GM18873 (cell line): ENCODE results near the gene PPY.
"Not testable (repeated sequence)": the region's sequence is repeated elsewhere in the genome, so short reads cannot be mapped to it uniquely, and the experiment has no call there.

ENCODE experiments used
- ATAC-seq: cut with Tn5 transposase; IDR thresholded peaks from one replicate; pipeline ENCODE4 v1.9.1; 2021; ENCODE audit warnings: mild to moderate bottlenecking, moderate library complexity, moderate number of reproducible peaks; ENCODE audit not compliant: unreplicated experiment, low FRiP score

The PPY gene

DNA sequence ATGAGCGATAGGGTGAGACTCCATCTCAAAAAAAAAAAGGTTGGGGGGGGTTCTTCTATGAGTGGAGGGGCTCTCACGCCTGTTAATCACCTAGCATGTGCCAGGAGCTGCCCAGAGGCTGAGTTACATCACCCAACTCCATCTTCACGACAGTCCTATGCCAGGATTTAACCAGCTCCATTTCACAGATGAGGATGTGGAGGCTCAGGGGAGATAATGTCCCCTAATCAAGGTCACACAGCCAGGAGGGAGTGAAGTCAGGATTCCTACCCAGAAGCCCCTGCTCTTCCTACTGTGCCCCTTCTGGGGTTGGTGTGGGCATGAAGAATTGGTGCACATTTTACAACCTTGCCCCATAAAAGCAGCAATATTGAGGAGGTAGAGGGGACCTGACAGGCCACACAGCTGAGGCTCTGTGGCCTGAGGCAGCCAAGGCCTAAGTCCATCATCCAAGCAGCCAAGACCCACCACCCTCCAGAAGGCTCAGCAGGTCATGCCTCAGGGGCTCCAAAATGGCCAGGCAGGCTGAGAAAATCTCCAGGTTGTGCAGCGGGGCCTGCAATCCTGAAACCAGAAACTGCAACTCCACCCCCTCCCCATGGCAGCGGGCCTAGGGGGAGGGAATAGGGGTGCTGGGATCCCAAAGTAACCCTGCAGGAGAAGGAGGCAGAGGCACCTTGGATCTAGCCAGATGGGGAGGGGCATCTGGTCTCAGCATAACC, 6.9 kb downstream of the PPY start:
- no peak for ATAC-seq

DNA sequence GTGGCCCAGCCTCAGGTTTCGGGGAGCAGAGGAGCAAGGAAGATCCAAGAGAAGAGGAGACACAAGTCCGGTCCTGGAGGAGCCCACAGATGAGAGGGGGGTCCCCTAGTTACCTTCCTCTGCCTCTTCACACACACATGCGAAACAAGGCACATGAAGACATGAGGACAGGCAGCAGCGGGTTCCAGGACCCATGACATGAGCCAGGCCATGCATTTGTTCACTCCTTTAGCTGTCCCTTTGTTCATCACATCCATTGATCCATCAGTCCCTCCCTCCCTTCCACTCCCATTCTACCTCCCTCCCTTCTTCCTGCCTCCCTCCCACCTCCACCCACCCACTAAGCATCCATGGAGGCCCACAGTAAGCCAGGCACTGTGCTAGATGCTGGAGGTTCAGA, 9.4 kb downstream of the PPY start:
- ATAC-seq = no peak

DNA sequence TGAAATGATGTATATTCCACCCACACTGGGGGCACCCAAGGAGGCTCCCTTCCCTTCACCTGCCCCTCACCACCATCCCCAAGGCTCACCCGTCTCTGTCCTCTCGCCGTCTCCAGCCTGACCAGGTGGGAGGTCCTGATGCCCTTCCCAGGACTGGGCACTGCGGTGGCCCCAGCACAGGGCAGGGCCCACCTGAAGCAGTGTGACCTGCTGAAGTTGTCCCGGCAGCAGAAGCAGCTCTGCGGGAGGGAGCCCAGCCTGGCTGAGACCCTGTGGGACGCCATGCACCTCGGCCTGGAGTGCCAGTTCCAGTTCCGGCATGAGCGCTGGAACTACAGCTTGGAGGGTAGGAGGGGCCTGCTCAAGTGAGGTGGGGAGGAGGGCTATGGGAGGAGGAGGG, 9.9 kb downstream of the PPY start:
- ATAC-seq = no peak

DNA sequence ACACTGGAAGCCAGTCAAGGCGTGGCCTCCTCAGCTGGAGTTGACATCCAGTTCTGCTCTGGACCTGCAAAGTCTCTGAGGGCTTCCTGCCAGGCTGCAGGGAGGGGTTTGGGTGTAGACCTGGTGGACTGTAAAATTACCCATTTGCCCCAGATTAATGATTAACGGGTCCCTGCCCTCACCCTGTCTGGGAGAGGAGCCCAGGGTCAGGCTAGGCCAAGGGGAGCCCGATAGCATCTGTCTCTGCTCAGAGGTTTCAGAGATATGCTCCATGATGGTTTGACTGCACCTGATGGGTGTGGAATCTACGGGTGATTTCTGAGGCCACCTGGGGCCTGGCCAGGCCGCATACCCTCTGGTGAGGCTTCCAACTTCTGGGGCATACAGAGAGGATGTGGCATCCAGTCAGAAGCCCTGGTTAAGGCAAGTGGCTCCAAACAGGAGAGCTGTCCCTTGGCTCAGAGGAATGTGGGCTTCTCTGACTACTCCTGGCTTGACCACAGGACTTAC, 11.2 kb downstream of the PPY start:
- no peak for ATAC-seq

DNA sequence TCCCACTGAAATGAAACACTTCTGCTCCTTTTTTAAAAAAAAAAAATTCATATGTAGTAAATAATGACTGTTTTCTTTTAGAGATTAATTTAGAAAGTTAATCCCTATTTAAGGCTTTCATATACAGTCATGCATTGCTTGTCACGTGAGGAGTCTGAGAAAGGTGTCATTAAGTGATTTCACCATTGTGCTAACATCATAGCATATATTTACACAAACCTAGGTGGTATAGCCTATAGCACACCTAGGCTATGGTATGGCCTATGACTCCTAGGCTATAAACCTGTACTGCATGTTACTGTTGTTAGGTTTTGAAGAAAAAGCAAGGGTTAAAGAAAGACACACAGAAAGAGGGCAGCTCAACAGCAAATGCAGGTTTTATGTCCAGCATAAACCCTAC, 13.7 kb downstream of the PPY start:
- ATAC-seq = no peak

DNA sequence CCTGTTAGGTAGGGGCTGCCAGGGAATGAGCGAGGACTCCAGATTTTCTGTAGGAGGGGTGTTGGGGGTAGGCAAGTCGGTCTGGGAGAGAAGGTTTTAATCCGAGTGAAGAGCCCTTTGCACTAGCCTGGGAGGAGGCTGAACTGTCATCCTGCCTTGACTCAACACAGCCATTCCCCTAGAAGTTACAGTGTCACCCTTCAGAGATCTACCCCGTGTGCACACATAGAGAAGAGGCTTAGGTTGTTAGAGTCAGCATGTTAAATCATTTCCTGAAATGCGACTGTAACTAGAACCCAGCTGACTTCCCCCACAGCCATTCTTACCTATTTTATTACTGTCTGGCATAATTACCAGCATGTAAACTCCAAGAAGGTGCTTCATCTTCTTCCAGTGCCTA, 14.3 kb downstream of the PPY start:
- ATAC-seq = not testable (repeated sequence)

DNA sequence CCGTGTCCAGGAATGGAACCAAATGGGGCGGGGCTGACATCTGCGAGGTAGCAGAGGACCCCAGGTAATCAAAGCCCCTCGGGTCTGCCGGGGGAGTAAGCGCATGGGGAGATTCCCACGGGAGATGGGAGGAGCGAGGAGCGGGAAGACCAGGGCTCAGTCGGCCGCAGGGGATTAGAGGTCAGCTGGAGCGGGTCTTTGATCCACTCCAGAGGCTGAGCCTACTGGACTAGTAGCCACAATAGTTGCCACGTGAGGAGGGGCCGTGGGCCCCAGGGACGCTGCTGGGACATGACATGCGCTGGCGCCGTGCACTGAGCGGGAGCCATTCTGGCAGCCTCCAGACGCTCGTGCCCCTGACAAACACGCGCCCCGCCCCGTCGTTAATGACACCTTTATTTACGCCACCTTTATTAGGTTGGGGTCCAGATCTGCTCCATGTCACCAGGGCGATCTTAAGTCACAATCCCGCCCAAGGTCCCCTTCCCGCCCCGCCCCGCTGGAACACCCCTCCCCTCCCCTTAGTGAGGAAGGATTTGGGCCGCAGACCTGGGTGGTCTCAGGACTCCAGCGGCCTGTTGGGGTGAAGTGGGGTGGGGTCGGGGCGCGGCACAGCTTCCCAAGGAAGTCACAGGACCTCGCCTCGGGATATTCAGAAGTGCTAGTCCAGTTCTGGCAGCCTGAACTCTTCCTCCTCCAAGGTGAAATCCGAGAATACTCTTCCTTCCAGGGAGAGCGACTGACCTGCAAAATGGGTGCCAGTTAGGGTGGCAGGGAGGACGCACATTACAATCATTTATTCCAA, 15.0 kb downstream of the PPY start:
- no peak for ATAC-seq

DNA sequence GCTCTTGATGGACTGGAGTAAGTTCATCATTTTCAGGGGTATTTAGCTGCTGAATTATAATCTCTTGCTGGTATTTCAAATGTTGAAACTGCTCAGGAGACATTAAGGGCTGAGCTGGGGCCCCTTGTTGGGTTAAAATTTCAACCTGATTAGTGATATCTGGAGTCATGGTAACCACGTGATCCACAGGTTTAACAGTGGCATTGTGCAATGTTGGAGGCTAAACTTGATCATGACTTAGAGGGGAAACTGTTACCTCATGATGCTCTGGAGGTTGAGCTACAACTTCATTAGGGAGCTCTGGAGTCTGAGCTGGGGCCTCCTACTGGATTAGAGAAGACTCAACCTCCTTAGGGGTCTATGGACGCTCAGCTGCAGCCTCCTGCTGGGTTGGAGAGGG, 17.7 kb downstream of the PPY start:
- ATAC-seq = no peak

DNA sequence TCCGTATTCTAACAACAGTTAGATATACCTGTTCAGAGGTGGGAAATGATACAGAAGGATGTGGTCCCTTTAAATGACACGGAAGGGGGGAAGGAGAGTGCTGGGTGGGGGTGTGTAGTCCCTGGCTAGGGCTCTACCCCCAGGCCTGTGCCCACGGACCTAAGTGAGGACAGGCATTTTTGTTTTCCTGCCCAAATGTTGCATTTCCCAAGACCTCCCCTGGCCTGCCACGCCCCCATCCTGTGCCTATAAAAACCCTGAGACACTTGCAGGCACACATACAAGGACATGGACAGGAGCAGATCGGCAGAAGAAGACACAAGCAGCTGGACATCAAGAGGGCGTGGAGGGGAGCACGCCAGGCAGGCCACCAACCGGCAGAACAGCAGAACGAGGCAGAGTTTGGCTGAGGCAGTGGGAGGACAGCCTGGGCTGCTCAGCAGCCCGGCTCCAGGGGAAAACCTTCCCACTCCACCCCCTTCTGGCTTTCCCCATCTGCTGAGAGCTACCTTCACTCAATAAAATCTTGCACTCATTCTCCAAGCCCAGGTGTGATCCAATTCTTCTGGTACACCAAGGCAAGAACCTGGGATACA, 21.7 kb downstream of the PPY start:
- no peak for ATAC-seq

DNA sequence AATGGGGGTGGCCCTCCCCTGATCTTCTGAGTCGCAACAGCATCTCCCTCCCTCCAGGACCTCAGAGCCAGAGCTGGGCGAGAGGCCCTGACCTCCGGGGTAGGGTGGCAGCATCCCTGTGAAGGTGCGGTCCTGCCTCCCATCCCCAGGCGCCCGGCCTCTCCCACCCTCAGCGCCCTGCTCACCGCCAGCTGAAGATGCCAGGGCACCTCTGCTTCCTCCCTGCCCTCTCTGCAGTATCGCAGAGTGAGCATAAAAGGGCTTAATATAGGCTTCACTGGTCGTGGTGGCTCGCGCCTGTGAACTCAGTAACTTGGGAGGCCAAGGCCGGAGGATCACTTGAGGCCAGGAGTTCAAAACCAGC, 24.3 kb downstream of the PPY start:
- no peak for ATAC-seq

DNA sequence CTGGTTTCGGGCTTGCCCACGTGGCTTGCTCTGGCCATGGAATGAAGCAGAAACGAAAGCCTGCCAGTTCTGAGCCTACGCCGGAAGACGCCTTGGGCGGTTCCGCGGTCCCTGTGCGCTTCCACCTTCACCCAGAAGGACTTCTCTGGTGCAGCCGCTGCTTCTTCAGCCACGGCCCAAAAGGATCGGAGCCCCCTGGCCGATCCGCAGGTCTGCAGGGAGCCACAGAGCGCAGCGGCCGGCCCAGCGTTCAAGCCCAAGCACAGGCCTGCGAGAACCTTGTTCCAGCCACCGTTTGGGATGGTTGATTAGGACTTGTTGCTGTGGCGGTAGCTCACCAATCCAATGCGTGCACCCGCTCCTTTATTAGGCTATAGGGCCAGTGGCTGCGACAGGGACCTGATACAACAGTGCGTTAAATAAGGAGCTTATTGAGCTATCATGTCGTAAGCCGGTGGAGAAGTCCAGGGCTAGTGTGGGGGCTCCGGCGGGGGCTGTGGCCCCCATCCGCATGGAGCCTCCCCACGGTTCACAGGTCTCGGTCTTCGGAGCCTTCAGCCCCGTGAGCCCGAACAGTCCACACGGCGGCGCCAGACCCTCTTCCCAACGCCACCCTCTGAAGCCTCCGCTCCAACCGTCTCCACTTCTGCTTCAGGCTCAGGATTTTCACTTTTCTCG, 24.8 kb downstream of the PPY start:
- no peak for ATAC-seq

DNA sequence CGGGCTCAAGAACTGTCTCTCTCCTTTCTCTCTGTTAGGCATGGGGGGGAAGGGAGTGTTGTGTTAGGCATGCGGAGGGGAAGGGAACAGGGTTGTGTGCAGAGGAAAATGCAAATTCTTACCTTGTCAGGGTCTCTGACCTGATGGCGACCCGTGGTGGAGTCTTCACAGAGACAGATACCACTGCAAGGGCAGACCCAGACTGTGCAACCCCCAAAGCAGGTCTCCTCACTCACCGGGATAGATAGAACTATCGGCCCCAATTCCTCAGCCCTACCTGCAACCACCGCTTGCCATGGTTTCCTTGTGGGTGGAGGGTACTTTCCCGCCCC, 25.3 kb downstream of the PPY start:
- ATAC-seq = no peak

DNA sequence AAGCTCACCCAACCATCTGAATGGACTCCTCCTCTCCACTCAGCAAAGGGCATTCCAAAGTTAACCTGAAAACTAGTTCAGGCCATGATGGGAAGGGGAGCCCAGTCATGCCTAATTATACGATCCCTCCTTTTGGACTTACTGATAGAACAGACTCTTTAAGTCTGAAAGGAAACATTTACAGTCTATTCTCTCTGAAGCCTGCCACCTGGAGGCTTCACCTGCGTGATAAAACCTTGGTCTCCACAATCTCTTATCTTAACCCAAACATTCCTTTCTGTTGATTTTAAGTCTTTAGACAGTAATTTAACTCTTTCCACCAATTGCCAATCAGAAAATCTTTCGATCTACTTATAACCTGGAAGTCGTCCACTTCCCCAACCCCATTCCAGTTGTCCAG, 25.9 kb downstream of the PPY start:
- no peak for ATAC-seq

DNA sequence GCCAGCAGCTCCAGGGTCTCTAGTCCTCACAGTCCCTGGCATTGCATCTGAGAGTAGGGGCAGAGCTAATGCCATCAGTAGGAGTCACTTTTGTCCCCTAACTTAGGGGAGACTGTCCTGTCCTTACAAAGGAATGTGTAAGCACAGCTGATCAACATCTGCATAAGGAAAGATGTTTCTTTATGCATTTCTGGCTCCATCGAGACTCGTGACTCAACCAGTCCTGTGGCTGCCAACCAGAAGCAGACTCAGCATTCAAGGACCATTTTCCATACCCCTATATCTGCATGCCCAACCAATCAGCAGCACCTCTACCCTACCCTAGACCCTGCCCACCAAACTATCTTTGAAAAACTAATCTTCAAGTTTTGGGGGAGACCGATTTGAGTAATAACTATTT, 26.7 kb downstream of the PPY start:
- ATAC-seq = no peak

DNA sequence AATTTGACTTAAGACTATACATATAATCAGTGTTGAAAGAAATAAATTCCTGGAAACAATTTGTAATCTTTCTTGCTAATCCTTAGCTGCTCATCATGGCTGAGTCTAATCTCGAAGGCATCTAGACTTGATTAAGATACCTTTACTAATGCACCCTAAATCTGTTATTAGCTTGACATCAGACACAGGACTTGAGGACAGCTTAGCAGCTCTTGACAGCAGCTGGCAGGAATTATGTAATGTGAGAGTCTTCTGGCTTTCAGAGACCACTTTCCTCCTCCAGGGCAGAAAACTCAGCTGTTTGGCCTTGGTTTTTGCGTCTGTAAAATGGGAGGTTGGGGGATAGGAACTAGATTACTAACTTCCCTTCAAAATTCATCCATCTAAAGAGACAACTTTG, 27.8 kb downstream of the PPY start:
- no peak for ATAC-seq

DNA sequence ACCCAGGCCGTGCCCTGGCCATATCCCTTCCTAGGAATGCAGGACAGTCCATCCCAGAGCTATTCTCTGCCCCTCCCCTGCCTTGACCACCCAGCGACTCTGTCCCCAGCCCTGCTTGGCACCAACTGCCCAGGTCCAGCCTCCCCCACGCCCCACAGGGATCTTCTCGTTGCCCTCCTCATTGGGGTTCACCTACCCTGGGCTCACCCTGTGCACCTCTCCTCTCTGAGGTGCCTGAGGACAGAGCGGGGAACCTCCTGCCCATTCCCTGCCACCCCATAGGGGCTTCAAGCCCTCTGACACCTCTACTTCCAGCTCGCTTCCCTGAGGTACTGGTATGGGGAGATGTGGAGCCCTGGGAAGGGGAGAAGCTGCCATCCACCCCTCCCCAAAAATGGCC, 28.7 kb downstream of the PPY start:
- ATAC-seq = no peak

DNA sequence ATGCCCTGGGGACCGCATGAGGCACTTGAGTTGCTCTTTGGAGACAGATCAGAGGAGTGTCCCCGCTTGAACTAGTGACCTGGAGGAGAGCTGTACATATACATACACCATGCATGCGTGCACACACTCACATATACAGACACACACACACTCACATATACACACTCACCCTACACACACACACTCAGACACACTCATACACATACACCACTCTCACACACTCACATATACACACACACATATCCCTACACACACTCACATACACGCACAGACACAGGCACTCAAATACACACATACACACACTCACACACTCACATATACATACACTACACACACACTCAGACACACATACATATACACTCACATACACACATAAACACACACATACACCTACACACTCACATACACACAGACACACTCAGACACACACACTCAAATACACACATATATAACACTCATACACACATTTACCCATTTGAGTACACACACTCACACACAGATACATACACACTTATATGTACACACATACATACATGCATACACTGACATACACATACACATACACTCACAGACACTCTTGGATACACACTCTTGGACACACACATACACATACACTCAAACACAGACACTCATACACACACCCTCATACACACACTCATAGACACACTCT, 29.5 kb downstream of the PPY start:
- no peak for ATAC-seq

DNA sequence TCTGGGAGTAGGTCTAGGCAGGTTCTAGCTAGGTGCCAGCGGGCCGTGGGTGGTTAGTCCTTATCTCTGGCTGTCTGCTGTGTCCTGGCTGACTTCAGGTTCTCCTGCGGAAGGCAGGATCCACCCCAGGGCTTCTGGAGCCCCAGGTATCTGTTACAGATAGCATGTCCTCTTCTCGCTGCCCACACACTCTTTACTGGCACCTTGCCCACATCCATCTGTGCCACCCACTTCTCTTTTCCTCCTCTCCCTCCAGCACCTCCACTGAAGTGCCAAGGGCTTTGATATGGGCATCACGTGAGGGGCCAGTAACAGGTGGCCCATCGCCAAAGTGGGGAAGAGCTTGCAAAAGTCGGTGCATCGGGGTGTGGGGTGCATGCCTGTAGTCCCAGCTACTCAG, 30.4 kb downstream of the PPY start:
- no peak for ATAC-seq

DNA sequence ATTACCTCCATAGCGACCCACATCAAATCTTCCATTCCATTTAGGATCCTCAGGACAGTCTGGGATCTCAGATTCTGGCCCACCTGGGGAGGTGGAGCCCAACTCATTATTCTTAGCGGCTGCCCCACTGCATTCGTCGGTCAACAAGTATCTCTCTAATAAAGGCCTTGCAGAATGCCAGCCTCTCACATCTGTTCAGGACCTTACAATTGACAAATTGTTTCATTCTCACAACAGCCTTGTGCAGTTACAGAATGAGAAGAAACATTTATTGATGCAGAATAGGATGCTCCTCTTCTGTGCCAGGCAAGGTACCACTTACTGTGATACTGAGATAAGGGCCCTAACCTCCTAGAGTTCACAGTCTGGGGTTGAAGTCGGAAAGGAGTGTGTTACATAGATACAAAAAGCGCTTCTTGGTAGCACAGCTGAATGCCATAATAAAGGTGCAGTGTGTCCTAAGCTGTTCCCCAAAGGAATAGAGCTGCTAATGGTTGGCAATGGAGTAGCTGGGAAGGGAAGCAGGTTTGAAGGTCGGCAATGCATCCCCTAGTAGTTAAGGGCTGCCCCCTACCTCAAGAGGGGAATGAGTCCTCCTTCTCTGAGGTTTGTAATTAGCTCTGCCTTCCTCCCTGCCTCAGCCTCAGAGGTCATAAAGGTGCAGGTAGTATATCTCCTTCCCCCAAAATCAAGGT, 32.6 kb downstream of the PPY start:
- no peak for ATAC-seq
